Neural cell (in vitro differentiated cells): ENCODE measurements around the gene DDX50.
"Not testable (repeated sequence)": the region's sequence is repeated elsewhere in the genome, so short reads cannot be mapped to it uniquely, and the experiment has no call there.

Source experiments
- EP300 ChIP-seq: fragments of 450-650 bp; conservative IDR thresholded peaks from 2 replicates; pipeline ENCODE4 v1.6.1; 2014; ENCODE audit warnings: antibody characterized with exemption, mild to moderate bottlenecking, moderate library complexity; ENCODE audit not compliant: poor library complexity, severe bottlenecking
- RAD21 ChIP-seq: fragments of 450-650 bp; conservative IDR thresholded peaks from 2 replicates; pipeline ENCODE4 v1.6.1; 2014; ENCODE audit warnings: antibody characterized with exemption, mild to moderate bottlenecking, moderate library complexity
- TAF1 ChIP-seq: IDR thresholded peaks from 2 replicates; pipeline ENCODE4 v1.6.1; 2012; ENCODE audit warnings: low read depth
- TF ChIP-seq, protein P1 (sequence below): fragments of 450-650 bp; IDR thresholded peaks from 2 replicates; pipeline ENCODE4 v1.5.1; 2014; ENCODE audit warnings: antibody characterized with exemption, mild to moderate bottlenecking, moderate library complexity; ENCODE audit not compliant: poor library complexity, severe bottlenecking

GRCh38 chr10:68868173-68868572 lies 32.9 kb upstream of the DDX50 start:
- TF ChIP-seq TAF1, RAD21, EP300: not testable (repeated sequence)
- TF ChIP-seq, protein P1, sequence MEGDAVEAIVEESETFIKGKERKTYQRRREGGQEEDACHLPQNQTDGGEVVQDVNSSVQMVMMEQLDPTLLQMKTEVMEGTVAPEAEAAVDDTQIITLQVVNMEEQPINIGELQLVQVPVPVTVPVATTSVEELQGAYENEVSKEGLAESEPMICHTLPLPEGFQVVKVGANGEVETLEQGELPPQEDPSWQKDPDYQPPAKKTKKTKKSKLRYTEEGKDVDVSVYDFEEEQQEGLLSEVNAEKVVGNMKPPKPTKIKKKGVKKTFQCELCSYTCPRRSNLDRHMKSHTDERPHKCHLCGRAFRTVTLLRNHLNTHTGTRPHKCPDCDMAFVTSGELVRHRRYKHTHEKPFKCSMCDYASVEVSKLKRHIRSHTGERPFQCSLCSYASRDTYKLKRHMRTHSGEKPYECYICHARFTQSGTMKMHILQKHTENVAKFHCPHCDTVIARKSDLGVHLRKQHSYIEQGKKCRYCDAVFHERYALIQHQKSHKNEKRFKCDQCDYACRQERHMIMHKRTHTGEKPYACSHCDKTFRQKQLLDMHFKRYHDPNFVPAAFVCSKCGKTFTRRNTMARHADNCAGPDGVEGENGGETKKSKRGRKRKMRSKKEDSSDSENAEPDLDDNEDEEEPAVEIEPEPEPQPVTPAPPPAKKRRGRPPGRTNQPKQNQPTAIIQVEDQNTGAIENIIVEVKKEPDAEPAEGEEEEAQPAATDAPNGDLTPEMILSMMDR: not testable (repeated sequence)
